ENCODE results near the gene PMIS2.

DNA sequence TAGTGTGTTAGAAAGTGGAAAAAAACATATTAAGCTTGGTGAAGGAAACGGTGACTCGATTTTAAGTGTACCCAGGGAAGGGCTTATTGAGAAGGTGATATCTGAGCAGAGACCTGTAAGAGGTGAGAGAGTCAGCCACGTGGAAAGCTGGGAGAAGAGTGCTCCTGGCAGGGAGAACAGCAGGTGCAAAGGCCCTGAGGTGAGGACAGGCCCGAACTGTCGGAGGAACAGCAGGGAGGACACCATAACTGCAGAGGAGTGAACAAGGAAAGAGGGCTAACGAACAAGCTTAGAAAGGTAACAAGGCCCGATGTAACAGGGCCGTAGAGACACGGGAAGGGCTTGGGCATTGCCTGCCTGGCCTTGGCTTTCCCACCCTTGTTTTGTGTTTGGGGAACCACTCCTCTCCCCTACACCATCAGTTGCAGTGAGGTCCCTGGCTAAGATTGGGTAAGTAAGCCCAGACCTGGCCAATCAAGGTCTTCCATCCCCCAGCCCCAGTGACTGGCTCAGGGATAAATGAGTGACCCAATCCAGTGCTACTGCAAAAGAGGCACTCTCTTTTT, 29.9 kb upstream of the PMIS2 start:
- TF ChIP-seq POLR2AphosphoS5 (IDR thresholded peaks at IDR 0.05; ENCODE audit: low read depth, low read length): no peak
- TF ChIP-seq SPI1 (IDR thresholded peaks at IDR 0.05; ENCODE audit: low read depth, low read length): no peak
- no peak for TF ChIP-seq POLR2A (IDR thresholded peaks at IDR 0.05; ENCODE audit: low read depth, low read length)

Measured in GM12891 (cell line).